ENCODE measurements around the gene ZACN.

DNA sequence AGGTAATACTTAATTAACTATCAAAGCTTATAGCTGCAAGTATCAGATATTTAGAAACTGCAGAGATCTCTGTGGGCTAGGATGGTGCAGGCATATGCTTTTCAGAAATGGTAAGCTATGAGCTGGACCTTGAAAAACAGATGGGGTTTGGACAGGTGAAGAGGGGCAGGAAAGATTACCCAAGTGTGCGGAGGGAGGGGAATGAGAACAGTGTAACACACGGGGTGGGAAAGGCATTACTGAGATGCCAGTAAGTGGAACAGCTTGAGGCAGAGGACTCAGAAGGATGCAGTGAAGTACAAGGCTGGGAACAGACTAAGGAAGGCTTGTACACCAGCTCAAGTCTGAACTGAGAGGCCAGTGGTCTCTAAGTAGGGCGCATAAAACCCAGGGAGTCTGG lies 29.7 kb upstream of the ZACN start:
- TF ChIP-seq POLR2AphosphoS5 (IDR thresholded peaks at IDR 0.05; ENCODE audit: low read depth, low read length) (no peak), TAF1 (IDR thresholded peaks at IDR 0.05; ENCODE audit: borderline replicate concordance, insufficient read depth, low read length) (no peak)
